MCF 10A (cell line): ENCODE data around the gene LRRC1. TPM values are rescaled to one million over a fixed set of nuclear protein-coding genes. Genes with fewer than 3 reads are reported as not detected.
"Not testable (repeated sequence)": the region's sequence is repeated elsewhere in the genome, so short reads cannot be mapped to it uniquely, and the experiment has no call there.

ENCODE experiments used
- BruUV-seq: library from RNA; stranded (reverse); fragments of 400-500 nt; replicated peaks from 2 replicates; lab custom pipeline; 2021; lab: Mats Ljungman, UMichigan
- CTCF ChIA-PET: fragments of 300-600 bp; sonication (Branson Sonifier 250); formaldehyde crosslinking; extraction: SDS; loops from one replicate; lab custom pipeline; 2021; ENCODE audit warnings: antibody characterized with exemption, inconsistent platforms; lab: Yijun Ruan, JAX
- POLR2A ChIA-PET: fragments of 300-600, 350-650 bp; sonication (Branson Sonifier 250); formaldehyde crosslinking; extraction: SDS; loops from one replicate; lab custom pipeline; 2020; ENCODE audit warnings: antibody characterized with exemption, inconsistent platforms; lab: Yijun Ruan, JAX
- DNase-seq: peaks from one replicate; pipeline ENCODE4 v3.0.0-alpha.2; 2018; ENCODE audit not compliant: unreplicated experiment
- H3K27ac Mint-ChIP-seq: one replicate; pipeline ENCODE4 v1.8.0; 2022; ENCODE audit warnings: mild to moderate bottlenecking, low read depth, mixed read lengths; ENCODE audit not compliant: unreplicated experiment
- H3K27me3 Mint-ChIP-seq: one replicate; pipeline ENCODE4 v1.8.0; 2022; ENCODE audit warnings: mixed read lengths; ENCODE audit not compliant: insufficient read depth, unreplicated experiment
- H3K36me3 Mint-ChIP-seq: one replicate; pipeline ENCODE4 v1.8.0; 2022; ENCODE audit warnings: mild to moderate bottlenecking, moderate library complexity, mixed read lengths; ENCODE audit not compliant: insufficient read depth, unreplicated experiment
- H3K4me1 Mint-ChIP-seq: one replicate; pipeline ENCODE4 v1.8.0; 2022; ENCODE audit warnings: mixed read lengths; ENCODE audit not compliant: insufficient read depth, unreplicated experiment
- H3K4me3 Mint-ChIP-seq: one replicate; pipeline ENCODE4 v1.8.0; 2022; ENCODE audit warnings: mild to moderate bottlenecking, moderate library complexity, mixed read lengths; ENCODE audit not compliant: unreplicated experiment
- H3K9me3 Mint-ChIP-seq: one replicate; pipeline ENCODE4 v1.8.0; 2022; ENCODE audit warnings: mixed read lengths; ENCODE audit not compliant: unreplicated experiment
- intact Hi-C: fragments of 100-400 bp; cut with micrococcal nuclease; formaldehyde crosslinking; loops from 2 replicates; pipeline ENCODE4 v1.14.1; 2022
- total RNA-seq: library from RNA; stranded (reverse); gene quantifications from 2 replicates; pipeline ENCODE4 v1.2.3, GENCODE V29; 2022
- TF ChIP-seq, protein P1 (sequence below): fragments of 200-600 bp; IDR thresholded peaks from one replicate; pipeline ENCODE4 v1.8.0; 2022; ENCODE audit warnings: antibody characterized with exemption, mild to moderate bottlenecking; ENCODE audit not compliant: unreplicated experiment

LRRC1 gene
- total RNA-seq, 1 experiment from 2014 or later = 18.6 TPM

GRCh38 chr6:53805016-53805415, 10.2 kb downstream of the LRRC1 start:
- peaks cover 30% of the 10 kb centered on the region for H3K4me1 Mint-ChIP-seq
- no TSS peak for BruUV-seq
- DNase-seq = no peak
- H3K27ac Mint-ChIP-seq = no peak overlapping the region
- no peak overlapping the region for H3K4me3 Mint-ChIP-seq
- no peaks in the 10 kb centered on the region for H3K9me3 Mint-ChIP-seq
- POLR2A ChIA-PET = interaction anchor here (0.6 to 5.2 kb wide), 2 partner anchors 9 to 218 kb away, joined by 3 to 62 read pairs; partner anchors contain the start of gene LRRC1
- CTCF ChIA-PET = interaction anchor here (0.8 to 2.2 kb wide), 2 partner anchors 10 to 46 kb away, joined by 3 to 6 read pairs; partner anchors contain the start of gene LRRC1
- TF ChIP-seq, protein P1, sequence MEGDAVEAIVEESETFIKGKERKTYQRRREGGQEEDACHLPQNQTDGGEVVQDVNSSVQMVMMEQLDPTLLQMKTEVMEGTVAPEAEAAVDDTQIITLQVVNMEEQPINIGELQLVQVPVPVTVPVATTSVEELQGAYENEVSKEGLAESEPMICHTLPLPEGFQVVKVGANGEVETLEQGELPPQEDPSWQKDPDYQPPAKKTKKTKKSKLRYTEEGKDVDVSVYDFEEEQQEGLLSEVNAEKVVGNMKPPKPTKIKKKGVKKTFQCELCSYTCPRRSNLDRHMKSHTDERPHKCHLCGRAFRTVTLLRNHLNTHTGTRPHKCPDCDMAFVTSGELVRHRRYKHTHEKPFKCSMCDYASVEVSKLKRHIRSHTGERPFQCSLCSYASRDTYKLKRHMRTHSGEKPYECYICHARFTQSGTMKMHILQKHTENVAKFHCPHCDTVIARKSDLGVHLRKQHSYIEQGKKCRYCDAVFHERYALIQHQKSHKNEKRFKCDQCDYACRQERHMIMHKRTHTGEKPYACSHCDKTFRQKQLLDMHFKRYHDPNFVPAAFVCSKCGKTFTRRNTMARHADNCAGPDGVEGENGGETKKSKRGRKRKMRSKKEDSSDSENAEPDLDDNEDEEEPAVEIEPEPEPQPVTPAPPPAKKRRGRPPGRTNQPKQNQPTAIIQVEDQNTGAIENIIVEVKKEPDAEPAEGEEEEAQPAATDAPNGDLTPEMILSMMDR = no peak
- intact Hi-C loops = no loop called here
- H3K27me3 Mint-ChIP-seq = no peaks in the 10 kb centered on the region
- peaks cover 7% of the 10 kb centered on the region for H3K36me3 Mint-ChIP-seq

- no peak for DNase-seq
- no TSS peak for BruUV-seq
- ChIA-PET POLR2A (interaction anchor here (1.2 to 5.2 kb wide), 2 partner anchors 10 to 49 kb away, joined by 4 to 62 read pairs; partner anchors contain the start of gene LRRC1), CTCF (interaction anchor here (0.5 to 2.2 kb wide), 3 partner anchors 10 to 92 kb away, joined by 3 to 6 read pairs (median 5); partner anchors contain the start of gene LRRC1)
- Mint-ChIP-seq H3K9me3 (no peaks in the 10 kb centered on the region), H3K36me3 (peaks cover 7% of the 10 kb centered on the region), H3K27me3 (no peaks in the 10 kb centered on the region), H3K27ac (no peak overlapping the region), H3K4me3 (no peak overlapping the region), H3K4me1 (peaks cover 32% of the 10 kb centered on the region)
- intact Hi-C loops = no loop called here
- TF ChIP-seq, protein P1 = no peak
These were observed 10.9 kb downstream of the LRRC1 start for GRCh38 chr6:53805725-53806124.

- H3K9me3 Mint-ChIP-seq = not testable (repeated sequence)
- POLR2A ChIA-PET = interaction anchor here (1.3 to 5.2 kb wide), 2 partner anchors 12 to 55 kb away, joined by 5 to 62 read pairs; partner anchors contain the start of gene LRRC1
These were observed 12.8 kb downstream of the LRRC1 start for GRCh38 chr6:53807606-53808005.

DNA sequence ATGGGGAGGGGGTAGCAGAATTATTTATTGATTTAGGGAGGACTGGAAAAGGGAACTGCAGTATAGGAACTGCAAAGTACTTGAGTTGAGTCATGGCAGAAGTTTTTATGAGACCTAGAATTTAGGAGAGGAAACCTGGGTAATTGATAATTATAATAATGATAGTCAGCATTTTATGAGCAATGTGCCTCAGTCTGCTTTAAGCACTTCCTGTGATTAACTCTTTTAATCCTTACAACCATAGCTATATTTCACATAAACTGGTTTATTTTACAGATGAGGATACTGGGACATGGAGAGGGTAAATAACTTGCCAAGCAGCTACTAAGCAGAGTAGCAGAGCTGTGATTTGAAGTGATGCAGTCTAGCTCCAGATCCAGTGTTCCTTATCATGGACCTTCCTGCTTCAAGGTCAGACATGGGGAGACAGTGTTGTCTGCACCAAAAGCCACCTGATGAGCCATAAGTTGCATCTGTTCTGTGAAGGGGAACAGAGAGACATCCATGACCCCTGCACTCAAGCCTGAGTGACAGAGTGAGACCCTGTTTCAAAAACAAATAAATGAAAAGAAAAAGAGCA, 13.6 kb downstream of the LRRC1 start:
- POLR2A ChIA-PET = interaction anchor here (0.6 to 5.2 kb wide), 4 partner anchors 13 to 139 kb away, joined by 3 to 62 read pairs (median 4); partner anchors contain the start of gene LRRC1
- Mint-ChIP-seq H3K4me3 (no peak overlapping the region), H3K27ac (no peak overlapping the region), H3K9me3 (no peaks in the 10 kb centered on the region), H3K4me1 (peaks cover 37% of the 10 kb centered on the region), H3K36me3 (peaks cover 7% of the 10 kb centered on the region), H3K27me3 (no peaks in the 10 kb centered on the region)
- intact Hi-C loops = no loop called here
- no peak for DNase-seq
- CTCF ChIA-PET = interaction anchor here (0.6 to 1.4 kb wide), 6 partner anchors 9 to 151 kb away, joined by 3 to 6 read pairs (median 3); partner anchors contain the start of gene LRRC1
- TF ChIP-seq, protein P1 = no peak
- no TSS peak for BruUV-seq

More at GRCh38 chr6:53807606-53808005, 12.8 kb downstream of the LRRC1 start:
- H3K27ac Mint-ChIP-seq, BruUV-seq, H3K4me3 Mint-ChIP-seq, DNase-seq, H3K27me3 Mint-ChIP-seq, H3K36me3 Mint-ChIP-seq, intact Hi-C loops: not testable (repeated sequence)
- H3K4me1 Mint-ChIP-seq = peaks cover 38% of the 10 kb centered on the region
- CTCF ChIA-PET = interaction anchor here (0.6 to 1.4 kb wide), 5 partner anchors 10 to 148 kb away, joined by 3 to 6 read pairs (median 3); no protein-coding TSS in a partner anchor
